ENCODE data around the gene ANKH.

- TF ChIP-seq CTCF (IDR thresholded peaks at IDR 0.05) (no peak), EZH2phosphoT487 (IDR thresholded peaks at IDR 0.05) (no peak), EZH2 (IDR thresholded peaks at IDR 0.05) (no peak)
Measured at GRCh38 chr5:14710313-14710994, 161.1 kb downstream of the ANKH start.

Data from neural progenitor cell (in vitro differentiated cells).